ENCODE results near the gene EML6. TPM values are rescaled to one million over a fixed set of nuclear protein-coding genes. Genes with fewer than 3 reads are reported as not detected.

Gene EML6
- total RNA-seq, 4 donors from 2014 or later, result 2.3 to 15.1 (median 4.1) TPM

- TF ChIP-seq CTCF (IDR thresholded peaks at IDR 0.05) (no peak), EP300 (IDR thresholded peaks at IDR 0.05) (no peak), POLR2A (IDR thresholded peaks at IDR 0.05) (no peak), POLR2AphosphoS5 (IDR thresholded peaks at IDR 0.05) (no peak)
Measured at GRCh38 chr2:54755641-54756326, 32.3 kb downstream of the EML6 start.

DNA sequence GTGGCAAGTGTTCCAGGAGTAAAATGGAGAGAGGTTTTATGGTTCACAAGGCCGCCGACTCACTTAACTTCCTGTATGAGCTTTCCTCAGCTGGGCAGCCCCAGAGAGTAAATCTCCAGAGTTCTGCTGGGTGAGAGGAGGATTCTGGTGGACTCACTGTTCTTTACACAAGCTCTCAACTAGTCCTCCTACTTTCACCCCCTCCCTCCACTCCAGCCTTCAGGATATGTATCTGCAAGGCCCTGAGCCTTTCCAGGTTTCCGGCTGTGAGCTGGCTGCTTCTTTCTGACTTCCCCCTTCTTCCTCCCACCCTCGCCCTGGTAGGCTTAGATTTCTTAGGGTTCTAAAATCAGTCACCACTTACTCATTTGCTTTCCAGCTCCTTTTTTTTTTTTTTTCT is 34.0 kb downstream of the EML6 start:
- Histone ChIP-seq H3K36me3 (no peaks in the 10 kb centered on the region), H3K4me3 (no peak overlapping the region), H3K4me1 (peaks cover 5% of the 10 kb centered on the region), H3K9me3 (no peaks in the 10 kb centered on the region), H3K27ac (no peak overlapping the region), H3K27me3 (no peaks in the 10 kb centered on the region)
- no peak for TF ChIP-seq CTCF (IDR thresholded peaks at IDR 0.05)
- no peak for TF ChIP-seq EP300 (IDR thresholded peaks at IDR 0.05)
- no peak for TF ChIP-seq POLR2AphosphoS5 (IDR thresholded peaks at IDR 0.05)
- DNase-seq (ENCODE audit: low spot score in 2 of 2), result no peak
- 75% methylated on average over 4 of the region's 4 CpGs for WGBS

More at GRCh38 chr2:54755641-54756326, 32.3 kb downstream of the EML6 start:
- no peaks in the 10 kb centered on the region for H3K36me3 ChIP-seq
- no peak for DNase-seq (ENCODE audit: low spot score in 2 of 2)
- no peak overlapping the region for H3K27ac ChIP-seq
- WGBS, result 57% methylated on average over 9 of the region's 9 CpGs
- no peaks in the 10 kb centered on the region for H3K27me3 ChIP-seq
- H3K4me1 ChIP-seq, result peaks cover 5% of the 10 kb centered on the region
- no peaks in the 10 kb centered on the region for H3K9me3 ChIP-seq
- no peak overlapping the region for H3K4me3 ChIP-seq

GRCh38 chr2:54758951-54759350 is 35.5 kb downstream of the EML6 start:
- no peak for DNase-seq (ENCODE audit: low spot score in 2 of 2)
- WGBS, result 50% methylated on average over 1 of the region's 1 CpG

DNA sequence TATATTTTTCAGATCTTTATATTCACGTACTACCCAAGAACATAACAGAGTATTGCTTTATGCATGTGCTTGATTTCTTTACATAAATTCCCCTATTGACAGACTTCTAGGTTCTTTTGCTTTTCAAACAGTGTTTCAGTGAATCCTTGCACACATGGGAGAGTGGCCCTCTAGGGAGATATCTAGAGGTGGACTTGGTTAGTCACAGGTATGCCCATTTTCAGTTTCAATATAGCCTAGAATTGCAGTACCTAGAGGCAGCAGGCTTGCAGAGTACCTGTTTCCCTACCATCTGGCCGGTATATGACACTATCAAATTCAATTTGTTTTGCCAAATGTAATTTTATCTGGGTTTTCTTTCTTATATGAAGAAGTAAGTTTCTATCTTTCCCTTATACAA is 36.8 kb downstream of the EML6 start:
- Histone ChIP-seq H3K4me3 (no peak overlapping the region), H3K9me3 (no peaks in the 10 kb centered on the region), H3K27me3 (no peaks in the 10 kb centered on the region), H3K27ac (no peak overlapping the region), H3K36me3 (no peaks in the 10 kb centered on the region), H3K4me1 (peaks cover 5% of the 10 kb centered on the region)
- TF ChIP-seq EP300 (IDR thresholded peaks at IDR 0.05) (no peak), CTCF (IDR thresholded peaks at IDR 0.05) (no peak), POLR2AphosphoS5 (IDR thresholded peaks at IDR 0.05) (no peak), POLR2A (IDR thresholded peaks at IDR 0.05) (no peak)
- 96% methylated on average over 2 of the region's 2 CpGs for WGBS
- no peak for DNase-seq (ENCODE audit: low spot score in 2 of 2)

More at GRCh38 chr2:54758951-54759350, 35.5 kb downstream of the EML6 start:
- H3K4me1 ChIP-seq, result peaks cover 5% of the 10 kb centered on the region
- H3K27ac ChIP-seq, result no peak overlapping the region
- H3K36me3 ChIP-seq, result no peaks in the 10 kb centered on the region
- no peak overlapping the region for H3K4me3 ChIP-seq
- H3K9me3 ChIP-seq, result no peaks in the 10 kb centered on the region
- H3K27me3 ChIP-seq, result no peaks in the 10 kb centered on the region
- TF ChIP-seq POLR2A (IDR thresholded peaks at IDR 0.05), result no peak
- no peak for TF ChIP-seq CTCF (IDR thresholded peaks at IDR 0.05)
- no peak for TF ChIP-seq POLR2AphosphoS5 (IDR thresholded peaks at IDR 0.05)
- no peak for TF ChIP-seq EP300 (IDR thresholded peaks at IDR 0.05)

DNA sequence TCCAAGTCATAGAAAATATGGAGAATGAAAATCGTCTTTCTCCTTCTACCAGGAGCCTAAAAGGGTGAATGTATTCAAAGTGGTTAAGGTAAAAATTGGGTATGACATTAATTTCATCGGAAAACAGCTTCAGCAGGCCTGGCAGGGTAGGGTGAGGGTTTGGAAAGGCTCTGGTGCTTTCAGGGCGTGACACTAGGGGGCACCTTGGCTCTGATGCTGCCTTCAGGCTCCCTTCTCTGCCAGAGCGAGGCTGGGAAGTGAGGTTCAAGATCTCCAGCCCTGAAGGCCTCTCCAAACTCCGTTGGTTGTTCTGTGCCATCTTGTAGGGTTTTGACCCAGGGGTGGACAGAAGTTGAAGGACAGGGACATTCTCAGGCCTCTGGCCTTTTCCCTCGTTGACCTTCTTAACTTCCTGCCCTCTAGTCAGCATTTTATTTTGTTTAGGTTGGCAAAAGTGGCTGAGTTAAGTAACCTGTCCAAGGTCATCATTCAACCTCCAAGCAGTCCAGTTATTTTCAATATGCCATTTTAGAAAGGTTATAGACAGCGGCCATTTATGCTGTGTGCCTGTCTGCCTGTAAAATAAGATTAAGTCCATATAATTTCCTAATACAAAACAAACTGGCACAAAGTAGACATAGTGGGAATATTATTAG is 40.3 kb downstream of the EML6 start:
- WGBS, result 78% methylated on average over 7 of the region's 7 CpGs
- no peak for DNase-seq (ENCODE audit: low spot score in 2 of 2)
- H3K27ac ChIP-seq, result no peak overlapping the region
- no peaks in the 10 kb centered on the region for H3K4me1 ChIP-seq
- no peaks in the 10 kb centered on the region for H3K27me3 ChIP-seq
- H3K9me3 ChIP-seq, result no peaks in the 10 kb centered on the region
- H3K4me3 ChIP-seq, result no peak overlapping the region
- no peaks in the 10 kb centered on the region for H3K36me3 ChIP-seq
- no peak for TF ChIP-seq POLR2AphosphoS5 (IDR thresholded peaks at IDR 0.05)
- no peak for TF ChIP-seq POLR2A (IDR thresholded peaks at IDR 0.05)
- TF ChIP-seq EP300 (IDR thresholded peaks at IDR 0.05), result no peak
- no peak for TF ChIP-seq CTCF (IDR thresholded peaks at IDR 0.05)
